Type B pancreatic cell (in vitro differentiated cells): Measurements from ENCODE around the gene LTBP1. TPM values are rescaled to one million over a fixed set of nuclear protein-coding genes. Genes with fewer than 3 reads are reported as not detected.
"Not testable (repeated sequence)": the region's sequence is repeated elsewhere in the genome, so short reads cannot be mapped to it uniquely, and the experiment has no call there.

ENCODE experiments used
- DNase-seq: peaks from one replicate; pipeline ENCODE4 v3.0.0; 2021; ENCODE audit warnings: mixed read lengths; ENCODE audit not compliant: unreplicated experiment; ENCODE audit errors: extremely low spot score
- H3K27ac Mint-ChIP-seq: 2 replicates; pipeline ENCODE4 v1.8.0; 2021; ENCODE audit warnings: mild to moderate bottlenecking, mixed read lengths
- H3K27me3 Mint-ChIP-seq: 2 replicates; pipeline ENCODE4 v1.8.0; 2021; ENCODE audit warnings: mixed read lengths
- H3K36me3 Mint-ChIP-seq: 2 replicates; pipeline ENCODE4 v1.8.0; 2021; ENCODE audit warnings: mixed read lengths
- H3K4me1 Mint-ChIP-seq: one replicate; pipeline ENCODE4 v1.8.0; 2021; ENCODE audit warnings: mixed read lengths; ENCODE audit not compliant: unreplicated experiment
- H3K4me3 Mint-ChIP-seq: 2 replicates; pipeline ENCODE4 v1.8.0; 2021; ENCODE audit warnings: mild to moderate bottlenecking, mixed read lengths
- H3K9me3 Mint-ChIP-seq: 2 replicates; pipeline ENCODE4 v1.8.0; 2021; ENCODE audit warnings: mixed read lengths
- CTCF ChIP-seq: fragments of 200-600 bp; sonication (generic); conservative IDR thresholded peaks from 2 replicates; pipeline ENCODE4 v1.5.0; 2021; ENCODE audit warnings: antibody characterized with exemption, mild to moderate bottlenecking
- total RNA-seq: library from RNA; stranded (reverse); gene quantifications from 2 replicates; pipeline ENCODE4 v1.2.1, GENCODE V29; 2021; ENCODE audit warnings: low replicate concordance

LTBP1 gene
- total RNA-seq, 1 donor from 2014 or later: 53.3 TPM

- no peak for TF ChIP-seq CTCF
- Mint-ChIP-seq H3K36me3 (peaks cover 14% of the 10 kb centered on the region), H3K27ac (no peak overlapping the region), H3K9me3 (peaks cover 9% of the 10 kb centered on the region), H3K4me1 (peaks cover 14% of the 10 kb centered on the region), H3K27me3 (no peaks in the 10 kb centered on the region), H3K4me3 (no peak overlapping the region)
- DNase-seq: no peak
These were observed 279.8 kb downstream of the LTBP1 start for GRCh38 chr2:33226546-33226945.

GRCh38 chr2:33229646-33230045 is 282.9 kb downstream of the LTBP1 start:
- no peak for DNase-seq
- H3K4me3 Mint-ChIP-seq: no peak overlapping the region
- H3K9me3 Mint-ChIP-seq: peaks cover 9% of the 10 kb centered on the region
- H3K4me1 Mint-ChIP-seq: peaks cover 14% of the 10 kb centered on the region
- H3K27ac Mint-ChIP-seq: no peak overlapping the region
- H3K27me3 Mint-ChIP-seq: no peaks in the 10 kb centered on the region
- peaks cover 24% of the 10 kb centered on the region for H3K36me3 Mint-ChIP-seq
- TF ChIP-seq CTCF: no peak

GRCh38 chr2:33230195-33230594 is 283.4 kb downstream of the LTBP1 start:
- no peak for DNase-seq
- H3K27ac Mint-ChIP-seq: peak overlapping the region; percentile 59
- H3K36me3 Mint-ChIP-seq: peaks cover 28% of the 10 kb centered on the region
- no peak for TF ChIP-seq CTCF
- no peak overlapping the region for H3K4me3 Mint-ChIP-seq
- H3K27me3 Mint-ChIP-seq: no peaks in the 10 kb centered on the region
- peaks cover 14% of the 10 kb centered on the region for H3K4me1 Mint-ChIP-seq
- H3K9me3 Mint-ChIP-seq: peaks cover 7% of the 10 kb centered on the region

GRCh38 chr2:33230842-33231241 is 284.1 kb downstream of the LTBP1 start:
- DNase-seq: no peak
- peak overlapping the region; percentile 59 for H3K27ac Mint-ChIP-seq
- TF ChIP-seq CTCF: no peak
- peaks cover under 1% of the 10 kb centered on the region for H3K9me3 Mint-ChIP-seq
- no peak overlapping the region for H3K4me3 Mint-ChIP-seq
- H3K4me1 Mint-ChIP-seq: peaks cover 14% of the 10 kb centered on the region
- no peaks in the 10 kb centered on the region for H3K27me3 Mint-ChIP-seq
- H3K36me3 Mint-ChIP-seq: peaks cover 22% of the 10 kb centered on the region

- H3K9me3 Mint-ChIP-seq, H3K27ac Mint-ChIP-seq, DNase-seq, H3K27me3 Mint-ChIP-seq, H3K4me3 Mint-ChIP-seq, H3K4me1 Mint-ChIP-seq: not testable (repeated sequence)
- H3K36me3 Mint-ChIP-seq: peaks cover 20% of the 10 kb centered on the region
These were observed 288.8 kb downstream of the LTBP1 start for GRCh38 chr2:33235559-33235958.

- no peaks in the 10 kb centered on the region for H3K9me3 Mint-ChIP-seq
- H3K27ac Mint-ChIP-seq: no peak overlapping the region
- no peak overlapping the region for H3K4me3 Mint-ChIP-seq
- H3K36me3 Mint-ChIP-seq: peaks cover 19% of the 10 kb centered on the region
- no peaks in the 10 kb centered on the region for H3K4me1 Mint-ChIP-seq
- DNase-seq: no peak
- TF ChIP-seq CTCF: no peak
- H3K27me3 Mint-ChIP-seq: no peaks in the 10 kb centered on the region
These were observed 290.0 kb downstream of the LTBP1 start for GRCh38 chr2:33236482-33237385.
